ENCODE measurements around the gene LRMDA.

GRCh38 chr10:76009531-76009930 is 578.1 kb downstream of the LRMDA start:
- no peak for TF ChIP-seq POLR2A (IDR thresholded peaks at IDR 0.05; ENCODE audit: borderline replicate concordance, extremely low read depth, insufficient read depth, insufficient read length)
- TF ChIP-seq POLR2AphosphoS5 (IDR thresholded peaks at IDR 0.05; ENCODE audit: low read depth, low read length), result no peak
- no peak for TF ChIP-seq CTCF (IDR thresholded peaks at IDR 0.05 in 2 of 3, conservative IDR thresholded peaks at IDR 0.05 in 1 of 3; ENCODE audit: borderline replicate concordance in 1 of 3, insufficient read depth in 1 of 3, low read depth in 2 of 3, low read length in 2 of 3)

All from HCT116 (cell line).